Measurements from ENCODE around the gene MBOAT1.

DNA sequence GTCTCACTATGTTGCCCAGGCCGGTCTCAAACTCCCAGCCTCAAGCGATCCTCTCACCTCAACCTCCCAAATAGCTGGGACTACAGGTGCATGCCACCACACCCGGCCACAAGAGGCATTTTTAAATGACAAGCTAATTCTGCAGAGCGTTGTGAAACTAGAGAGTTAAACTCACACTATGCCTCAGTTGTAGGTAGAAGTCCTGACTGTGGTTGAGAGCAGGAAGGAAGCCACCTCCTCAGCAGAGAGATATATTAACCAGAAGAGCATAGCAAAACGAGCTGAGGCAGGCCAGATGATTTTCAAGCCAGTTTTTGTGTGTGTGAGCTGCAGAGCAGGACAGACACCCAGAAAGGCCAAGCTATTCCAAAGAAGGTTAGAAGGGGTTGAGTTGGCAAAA, 150.3 kb downstream of the MBOAT1 start:
- TF ChIP-seq ZNF626 (tag by site-specific recombination; IDR thresholded peaks at IDR 0.05), result no peak
- TF ChIP-seq ZNF274 (IDR thresholded peaks at IDR 0.05; ENCODE audit: low read length), result no peak
- TF ChIP-seq ZNF274 (tag by site-specific recombination; IDR thresholded peaks at IDR 0.05; ENCODE audit: borderline replicate concordance), result no peak
- TF ChIP-seq, protein P1, sequence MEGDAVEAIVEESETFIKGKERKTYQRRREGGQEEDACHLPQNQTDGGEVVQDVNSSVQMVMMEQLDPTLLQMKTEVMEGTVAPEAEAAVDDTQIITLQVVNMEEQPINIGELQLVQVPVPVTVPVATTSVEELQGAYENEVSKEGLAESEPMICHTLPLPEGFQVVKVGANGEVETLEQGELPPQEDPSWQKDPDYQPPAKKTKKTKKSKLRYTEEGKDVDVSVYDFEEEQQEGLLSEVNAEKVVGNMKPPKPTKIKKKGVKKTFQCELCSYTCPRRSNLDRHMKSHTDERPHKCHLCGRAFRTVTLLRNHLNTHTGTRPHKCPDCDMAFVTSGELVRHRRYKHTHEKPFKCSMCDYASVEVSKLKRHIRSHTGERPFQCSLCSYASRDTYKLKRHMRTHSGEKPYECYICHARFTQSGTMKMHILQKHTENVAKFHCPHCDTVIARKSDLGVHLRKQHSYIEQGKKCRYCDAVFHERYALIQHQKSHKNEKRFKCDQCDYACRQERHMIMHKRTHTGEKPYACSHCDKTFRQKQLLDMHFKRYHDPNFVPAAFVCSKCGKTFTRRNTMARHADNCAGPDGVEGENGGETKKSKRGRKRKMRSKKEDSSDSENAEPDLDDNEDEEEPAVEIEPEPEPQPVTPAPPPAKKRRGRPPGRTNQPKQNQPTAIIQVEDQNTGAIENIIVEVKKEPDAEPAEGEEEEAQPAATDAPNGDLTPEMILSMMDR (tag by site-specific recombination; IDR thresholded peaks at IDR 0.05), result no peak
- no peak for TF ChIP-seq ZFP69B (tag by site-specific recombination; IDR thresholded peaks at IDR 0.05)
- TF ChIP-seq SP2 (tag by site-specific recombination; IDR thresholded peaks at IDR 0.05), result no peak
- no peak for TF ChIP-seq TCF7L2 (IDR thresholded peaks at IDR 0.05; ENCODE audit: borderline replicate concordance, low read depth, low read length)
- TF ChIP-seq, protein P2, sequence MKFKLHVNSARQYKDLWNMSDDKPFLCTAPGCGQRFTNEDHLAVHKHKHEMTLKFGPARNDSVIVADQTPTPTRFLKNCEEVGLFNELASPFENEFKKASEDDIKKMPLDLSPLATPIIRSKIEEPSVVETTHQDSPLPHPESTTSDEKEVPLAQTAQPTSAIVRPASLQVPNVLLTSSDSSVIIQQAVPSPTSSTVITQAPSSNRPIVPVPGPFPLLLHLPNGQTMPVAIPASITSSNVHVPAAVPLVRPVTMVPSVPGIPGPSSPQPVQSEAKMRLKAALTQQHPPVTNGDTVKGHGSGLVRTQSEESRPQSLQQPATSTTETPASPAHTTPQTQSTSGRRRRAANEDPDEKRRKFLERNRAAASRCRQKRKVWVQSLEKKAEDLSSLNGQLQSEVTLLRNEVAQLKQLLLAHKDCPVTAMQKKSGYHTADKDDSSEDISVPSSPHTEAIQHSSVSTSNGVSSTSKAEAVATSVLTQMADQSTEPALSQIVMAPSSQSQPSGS (tag by site-specific recombination; IDR thresholded peaks at IDR 0.05; ENCODE audit: low read depth), result no peak
- TF ChIP-seq ZEB2 (tag by site-specific recombination; IDR thresholded peaks at IDR 0.05), result no peak
- TF ChIP-seq, protein P3, sequence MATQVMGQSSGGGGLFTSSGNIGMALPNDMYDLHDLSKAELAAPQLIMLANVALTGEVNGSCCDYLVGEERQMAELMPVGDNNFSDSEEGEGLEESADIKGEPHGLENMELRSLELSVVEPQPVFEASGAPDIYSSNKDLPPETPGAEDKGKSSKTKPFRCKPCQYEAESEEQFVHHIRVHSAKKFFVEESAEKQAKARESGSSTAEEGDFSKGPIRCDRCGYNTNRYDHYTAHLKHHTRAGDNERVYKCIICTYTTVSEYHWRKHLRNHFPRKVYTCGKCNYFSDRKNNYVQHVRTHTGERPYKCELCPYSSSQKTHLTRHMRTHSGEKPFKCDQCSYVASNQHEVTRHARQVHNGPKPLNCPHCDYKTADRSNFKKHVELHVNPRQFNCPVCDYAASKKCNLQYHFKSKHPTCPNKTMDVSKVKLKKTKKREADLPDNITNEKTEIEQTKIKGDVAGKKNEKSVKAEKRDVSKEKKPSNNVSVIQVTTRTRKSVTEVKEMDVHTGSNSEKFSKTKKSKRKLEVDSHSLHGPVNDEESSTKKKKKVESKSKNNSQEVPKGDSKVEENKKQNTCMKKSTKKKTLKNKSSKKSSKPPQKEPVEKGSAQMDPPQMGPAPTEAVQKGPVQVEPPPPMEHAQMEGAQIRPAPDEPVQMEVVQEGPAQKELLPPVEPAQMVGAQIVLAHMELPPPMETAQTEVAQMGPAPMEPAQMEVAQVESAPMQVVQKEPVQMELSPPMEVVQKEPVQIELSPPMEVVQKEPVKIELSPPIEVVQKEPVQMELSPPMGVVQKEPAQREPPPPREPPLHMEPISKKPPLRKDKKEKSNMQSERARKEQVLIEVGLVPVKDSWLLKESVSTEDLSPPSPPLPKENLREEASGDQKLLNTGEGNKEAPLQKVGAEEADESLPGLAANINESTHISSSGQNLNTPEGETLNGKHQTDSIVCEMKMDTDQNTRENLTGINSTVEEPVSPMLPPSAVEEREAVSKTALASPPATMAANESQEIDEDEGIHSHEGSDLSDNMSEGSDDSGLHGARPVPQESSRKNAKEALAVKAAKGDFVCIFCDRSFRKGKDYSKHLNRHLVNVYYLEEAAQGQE (tag by site-specific recombination; IDR thresholded peaks at IDR 0.05), result no peak
- TF ChIP-seq, protein P4, sequence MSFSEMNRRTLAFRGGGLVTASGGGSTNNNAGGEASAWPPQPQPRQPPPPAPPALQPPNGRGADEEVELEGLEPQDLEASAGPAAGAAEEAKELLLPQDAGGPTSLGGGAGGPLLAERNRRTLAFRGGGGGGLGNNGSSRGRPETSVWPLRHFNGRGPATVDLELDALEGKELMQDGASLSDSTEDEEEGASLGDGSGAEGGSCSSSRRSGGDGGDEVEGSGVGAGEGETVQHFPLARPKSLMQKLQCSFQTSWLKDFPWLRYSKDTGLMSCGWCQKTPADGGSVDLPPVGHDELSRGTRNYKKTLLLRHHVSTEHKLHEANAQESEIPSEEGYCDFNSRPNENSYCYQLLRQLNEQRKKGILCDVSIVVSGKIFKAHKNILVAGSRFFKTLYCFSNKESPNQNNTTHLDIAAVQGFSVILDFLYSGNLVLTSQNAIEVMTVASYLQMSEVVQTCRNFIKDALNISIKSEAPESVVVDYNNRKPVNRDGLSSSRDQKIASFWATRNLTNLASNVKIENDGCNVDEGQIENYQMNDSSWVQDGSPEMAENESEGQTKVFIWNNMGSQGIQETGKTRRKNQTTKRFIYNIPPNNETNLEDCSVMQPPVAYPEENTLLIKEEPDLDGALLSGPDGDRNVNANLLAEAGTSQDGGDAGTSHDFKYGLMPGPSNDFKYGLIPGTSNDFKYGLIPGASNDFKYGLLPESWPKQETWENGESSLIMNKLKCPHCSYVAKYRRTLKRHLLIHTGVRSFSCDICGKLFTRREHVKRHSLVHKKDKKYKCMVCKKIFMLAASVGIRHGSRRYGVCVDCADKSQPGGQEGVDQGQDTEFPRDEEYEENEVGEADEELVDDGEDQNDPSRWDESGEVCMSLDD (tag by site-specific recombination; IDR thresholded peaks at IDR 0.05), result no peak
- no peak for TF ChIP-seq ZNF624 (tag by site-specific recombination; IDR thresholded peaks at IDR 0.05)
- TF ChIP-seq GLI2 (tag by site-specific recombination; IDR thresholded peaks at IDR 0.05; ENCODE audit: borderline replicate concordance, low read depth), result no peak
- no peak for TF ChIP-seq ZNF211 (tag by site-specific recombination; IDR thresholded peaks at IDR 0.05; ENCODE audit: low read depth)

Measured in HEK293 (cell line).